ENCODE data around the gene ITGB5.

Gene ITGB5

GRCh38 chr3:124848300-124848699 lies 38.9 kb downstream of the ITGB5 start:
- no peak overlapping the region for H3K4me3 ChIP-seq (ENCODE audit: low read depth, low read length)
- DNase-seq (ENCODE audit: low read depth), result no peak
- in situ Hi-C loops (cut with HindIII; ENCODE audit: low sequenced_read_pairs), result no loop called here
- TF ChIP-seq, protein P1, sequence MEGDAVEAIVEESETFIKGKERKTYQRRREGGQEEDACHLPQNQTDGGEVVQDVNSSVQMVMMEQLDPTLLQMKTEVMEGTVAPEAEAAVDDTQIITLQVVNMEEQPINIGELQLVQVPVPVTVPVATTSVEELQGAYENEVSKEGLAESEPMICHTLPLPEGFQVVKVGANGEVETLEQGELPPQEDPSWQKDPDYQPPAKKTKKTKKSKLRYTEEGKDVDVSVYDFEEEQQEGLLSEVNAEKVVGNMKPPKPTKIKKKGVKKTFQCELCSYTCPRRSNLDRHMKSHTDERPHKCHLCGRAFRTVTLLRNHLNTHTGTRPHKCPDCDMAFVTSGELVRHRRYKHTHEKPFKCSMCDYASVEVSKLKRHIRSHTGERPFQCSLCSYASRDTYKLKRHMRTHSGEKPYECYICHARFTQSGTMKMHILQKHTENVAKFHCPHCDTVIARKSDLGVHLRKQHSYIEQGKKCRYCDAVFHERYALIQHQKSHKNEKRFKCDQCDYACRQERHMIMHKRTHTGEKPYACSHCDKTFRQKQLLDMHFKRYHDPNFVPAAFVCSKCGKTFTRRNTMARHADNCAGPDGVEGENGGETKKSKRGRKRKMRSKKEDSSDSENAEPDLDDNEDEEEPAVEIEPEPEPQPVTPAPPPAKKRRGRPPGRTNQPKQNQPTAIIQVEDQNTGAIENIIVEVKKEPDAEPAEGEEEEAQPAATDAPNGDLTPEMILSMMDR (IDR thresholded peaks at IDR 0.05; ENCODE audit: low read depth, low read length, missing control alignments), result no peak

GRCh38 chr3:124847863-124848262 lies 39.3 kb downstream of the ITGB5 start:
- H3K4me3 ChIP-seq (ENCODE audit: low read depth, low read length), result no peak overlapping the region
- DNase-seq (ENCODE audit: low read depth), result no peak
- in situ Hi-C loops (cut with HindIII; ENCODE audit: low sequenced_read_pairs), result no loop called here
- TF ChIP-seq, protein P1 (IDR thresholded peaks at IDR 0.05; ENCODE audit: low read depth, low read length, missing control alignments), result no peak

- no peak overlapping the region for H3K4me3 ChIP-seq (ENCODE audit: low read depth, low read length)
- TF ChIP-seq, protein P1 (IDR thresholded peaks at IDR 0.05; ENCODE audit: low read depth, low read length, missing control alignments), result no peak
- DNase-seq (ENCODE audit: low read depth), result no peak
- in situ Hi-C loops (cut with HindIII; ENCODE audit: low sequenced_read_pairs), result no loop called here
These were observed 40.1 kb downstream of the ITGB5 start for GRCh38 chr3:124847051-124847450.

DNA sequence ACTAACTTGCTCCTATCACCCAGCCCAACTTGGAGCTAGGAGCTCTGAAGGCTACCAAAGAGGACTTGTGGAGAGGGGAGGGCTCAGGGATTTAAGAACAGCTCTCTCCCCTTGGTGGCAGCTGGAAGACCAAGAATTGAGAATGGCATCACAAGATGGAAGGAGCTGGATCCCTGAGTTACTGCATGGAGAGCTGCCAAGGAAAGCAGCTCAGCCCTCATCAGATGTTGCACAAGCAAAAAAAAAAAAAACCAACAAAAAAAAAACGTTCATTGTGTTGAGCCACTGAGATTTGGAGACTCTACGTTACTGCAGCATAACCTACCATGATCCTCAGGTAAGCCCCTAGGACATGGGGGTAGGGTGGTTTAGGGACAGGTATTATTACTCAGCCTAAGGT lies 41.0 kb downstream of the ITGB5 start:
- TF ChIP-seq, protein P1 (IDR thresholded peaks at IDR 0.05; ENCODE audit: low read depth, low read length, missing control alignments), result no peak
- H3K4me3 ChIP-seq (ENCODE audit: low read depth, low read length), result no peak overlapping the region
- DNase-seq (ENCODE audit: low read depth), result peak; percentile 45
- in situ Hi-C loops (cut with HindIII; ENCODE audit: low sequenced_read_pairs), result no loop called here

GRCh38 chr3:124845406-124845805 lies 41.8 kb downstream of the ITGB5 start:
- peak; percentile 34 for DNase-seq (ENCODE audit: low read depth)
- no peak overlapping the region for H3K4me3 ChIP-seq (ENCODE audit: low read depth, low read length)
- TF ChIP-seq, protein P1 (IDR thresholded peaks at IDR 0.05; ENCODE audit: low read depth, low read length, missing control alignments), result no peak
- in situ Hi-C loops (cut with HindIII; ENCODE audit: low sequenced_read_pairs), result no loop called here

- no peak overlapping the region for H3K4me3 ChIP-seq (ENCODE audit: low read depth, low read length)
- in situ Hi-C loops (cut with HindIII; ENCODE audit: low sequenced_read_pairs), result no loop called here
- DNase-seq (ENCODE audit: low read depth), result no peak
- TF ChIP-seq, protein P1 (IDR thresholded peaks at IDR 0.05; ENCODE audit: low read depth, low read length, missing control alignments), result no peak
These were observed 43.5 kb downstream of the ITGB5 start for GRCh38 chr3:124843506-124844177.
